SKM-1 (cell line): ENCODE data around the gene CYYR1.

Experiments
- DNase-seq: peaks from one replicate; lab custom pipeline; 2025; ENCODE audit not compliant: unreplicated experiment; lab: John Stamatoyannopoulos, UW

Gene CYYR1

DNA sequence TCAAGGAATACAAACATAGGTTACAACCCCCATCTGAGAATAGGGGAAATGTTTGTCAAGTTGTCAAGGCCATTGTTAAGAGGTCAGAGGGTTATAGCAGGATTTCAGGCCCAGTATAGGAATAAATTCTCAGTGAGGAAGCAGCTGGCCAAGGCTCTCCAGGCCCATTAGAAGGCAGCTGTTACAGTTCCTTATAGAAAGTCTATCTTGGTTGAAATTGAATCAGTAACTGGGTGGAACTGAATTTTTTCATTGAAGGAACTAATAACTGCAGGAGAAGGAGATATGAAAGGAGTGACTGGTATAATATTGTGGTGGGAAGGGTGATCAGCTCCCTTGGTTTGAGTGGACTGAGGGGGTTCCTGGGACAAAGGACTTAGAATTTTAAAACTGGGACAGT is 134.1 kb downstream of the CYYR1 start:
- DNase-seq: no peak

DNA sequence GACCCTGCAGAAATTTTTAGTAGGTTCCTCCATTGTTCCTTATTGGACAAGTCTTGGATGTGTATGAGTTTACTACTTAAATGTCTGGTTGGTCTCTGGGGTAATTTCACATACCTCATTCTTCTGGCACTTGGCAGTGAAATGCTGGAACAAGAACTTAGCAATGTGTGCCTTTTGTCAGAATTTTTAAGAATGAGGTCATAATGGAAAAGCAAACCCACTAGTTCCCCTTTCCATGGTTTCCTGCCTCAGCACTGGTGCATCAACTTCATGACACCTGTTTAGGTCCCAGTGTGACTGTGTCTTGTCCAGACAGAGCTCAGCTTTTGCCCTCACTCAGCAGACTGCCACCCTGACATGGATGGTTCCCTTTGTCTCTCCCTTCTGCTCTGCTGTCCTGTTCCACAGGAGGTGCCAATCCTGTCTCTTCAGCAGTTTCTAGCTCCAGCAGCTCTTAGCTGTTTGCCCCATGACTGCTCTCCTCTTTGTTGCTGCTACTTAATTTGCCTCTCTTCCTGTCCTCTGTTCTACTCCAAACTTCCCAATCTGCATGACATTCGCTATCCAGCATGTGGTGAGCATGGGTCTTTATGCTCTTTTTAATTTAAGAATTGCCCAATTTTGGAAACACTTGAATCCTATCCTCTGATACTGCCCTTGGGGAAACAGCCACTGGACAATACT is 135.6 kb downstream of the CYYR1 start:
- no peak for DNase-seq

DNA sequence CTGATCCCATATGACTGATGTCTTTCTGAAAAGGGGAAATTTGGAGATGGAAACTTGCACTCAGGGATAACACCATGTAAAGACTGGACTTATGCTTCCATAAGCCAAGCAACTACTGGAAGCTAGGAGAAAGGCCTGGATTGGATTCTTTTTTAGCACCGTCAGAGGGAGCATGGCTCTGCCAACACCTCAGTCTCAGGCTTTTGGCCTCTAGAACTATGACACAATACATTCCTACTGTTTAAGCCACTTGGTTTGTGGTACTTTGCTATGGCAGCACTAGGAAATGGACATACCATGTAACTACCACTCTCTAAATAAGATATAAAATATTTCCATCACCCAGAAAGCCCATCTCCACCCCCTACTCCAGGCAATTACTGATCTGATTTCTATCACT is 139.7 kb downstream of the CYYR1 start:
- DNase-seq: no peak

DNA sequence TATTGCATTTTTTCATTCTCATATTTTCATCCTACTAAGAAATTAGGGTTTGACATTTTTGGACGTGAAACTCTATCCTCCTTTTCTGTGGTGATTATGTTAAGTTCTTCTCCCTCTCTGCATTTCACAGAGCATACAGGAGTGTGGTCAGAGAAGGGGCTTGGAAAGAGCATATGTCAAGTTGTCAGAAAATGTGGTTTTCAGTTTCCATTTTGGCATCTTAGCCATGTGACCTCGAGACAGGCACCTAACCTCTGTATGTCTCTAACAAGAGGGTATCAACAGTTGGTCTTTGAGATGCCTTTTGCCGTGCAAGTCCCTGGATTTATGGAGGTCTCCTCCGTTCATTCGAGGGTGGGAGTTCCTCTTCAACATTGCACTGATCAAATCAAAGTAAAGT is 140.7 kb downstream of the CYYR1 start:
- DNase-seq: no peak

DNA sequence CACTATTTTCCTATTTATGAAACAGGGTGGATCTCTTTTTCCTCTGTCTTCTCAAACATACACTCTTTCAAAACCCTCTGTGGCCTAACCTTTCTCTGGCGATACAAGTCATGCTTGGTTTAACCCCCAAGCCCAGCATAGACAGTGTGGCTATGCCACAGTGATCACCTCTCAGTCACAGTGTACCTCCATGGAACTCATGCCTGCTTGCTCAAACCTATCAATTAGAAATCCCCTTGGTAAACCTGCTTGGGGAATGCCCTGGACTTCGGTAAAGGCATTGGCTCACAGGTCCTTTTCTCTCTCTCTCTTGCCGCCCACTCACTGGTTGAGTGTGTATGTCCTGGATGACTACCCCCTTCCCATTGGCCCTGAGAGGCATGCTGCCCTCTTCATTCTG is 147.5 kb downstream of the CYYR1 start:
- no peak for DNase-seq

DNA sequence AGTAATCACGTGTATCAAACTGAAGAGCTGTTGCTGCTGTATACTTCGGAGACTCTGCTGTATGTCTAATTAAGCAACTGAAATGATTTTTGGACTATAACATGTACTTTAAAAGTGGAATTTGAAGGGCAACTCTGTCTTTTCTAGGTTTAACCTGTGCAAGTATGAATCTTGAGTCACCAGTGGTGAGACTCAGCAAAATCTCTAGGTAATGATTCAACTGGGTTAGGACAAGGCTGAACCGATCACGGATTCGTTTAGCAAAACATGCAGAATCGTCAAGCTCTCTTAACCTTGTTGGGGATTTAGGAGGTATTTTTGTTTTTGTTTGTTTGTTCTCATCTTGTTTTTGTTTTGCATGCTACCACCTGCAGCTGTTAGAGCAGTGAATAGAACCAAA is 149.6 kb downstream of the CYYR1 start:
- DNase-seq: no peak

DNA sequence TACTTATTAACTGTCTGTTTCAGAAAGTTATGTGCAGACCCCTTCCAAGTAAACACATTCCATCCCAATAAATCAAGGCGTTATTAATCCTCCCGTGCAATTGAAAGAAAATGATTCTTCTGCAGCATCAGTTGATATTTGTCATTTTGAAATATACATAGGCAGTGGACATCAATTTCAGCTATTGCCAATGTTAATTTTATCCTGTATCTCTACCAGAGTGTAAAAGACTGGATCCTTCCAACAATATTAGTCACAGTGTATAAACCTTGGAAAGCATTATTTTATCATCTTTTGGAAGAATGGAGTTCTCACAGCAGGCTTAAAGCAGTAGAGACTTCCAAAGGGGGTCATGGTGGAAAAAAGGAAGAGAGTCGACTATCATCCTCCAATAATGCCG is 150.4 kb downstream of the CYYR1 start:
- DNase-seq: no peak

DNA sequence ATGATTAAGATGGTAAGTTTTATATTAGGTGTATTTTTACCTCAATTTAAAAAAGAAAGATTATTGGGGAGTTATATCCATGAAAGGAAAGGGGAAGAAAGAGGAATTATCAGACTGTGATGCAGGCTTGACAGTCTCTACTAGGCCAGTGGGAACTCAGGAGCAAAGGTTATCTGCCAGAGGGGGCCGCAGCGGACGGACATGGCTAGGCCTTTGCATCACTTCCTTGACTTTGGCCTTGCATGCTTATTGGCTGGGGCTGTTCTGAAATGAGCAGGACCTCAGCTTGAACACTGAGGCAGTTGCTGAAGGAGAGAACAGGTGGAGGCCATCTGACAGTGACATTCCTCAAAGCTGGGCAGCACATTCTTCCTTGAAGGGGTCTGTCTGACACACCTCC is 150.9 kb downstream of the CYYR1 start:
- DNase-seq: no peak

DNA sequence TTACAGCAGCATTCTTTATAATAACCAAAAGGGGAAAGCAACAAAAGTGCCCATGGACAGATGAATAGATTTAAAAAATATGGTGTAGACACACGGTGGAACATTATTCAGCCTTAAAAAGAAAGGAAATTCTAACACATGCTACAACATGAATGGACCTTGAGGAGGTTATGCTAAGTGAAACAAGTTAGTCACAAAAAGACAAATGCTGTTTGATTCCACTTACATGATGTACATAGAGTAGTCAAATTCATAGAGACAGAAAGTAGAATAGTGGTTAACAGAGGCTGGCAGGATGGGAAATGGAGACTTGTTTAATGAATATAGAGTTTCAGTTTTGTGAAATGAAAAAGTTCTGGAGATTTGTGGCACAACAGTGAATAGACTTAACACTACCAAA is 151.4 kb downstream of the CYYR1 start:
- no peak for DNase-seq
